Stimulated activated CD4-positive, alpha-beta T cell treated with anti-CD3 and anti-CD28 coated beads, Interleukin-4, amount 100 ng/mL, for 4 hours (primary cell): Measurements from ENCODE around the gene PIM2.
A peak's percentile ranks its signal among the peaks of the same experiment; 100 is the strongest.

Experiments used
- DNase-seq, 2 experiments: peaks; one replicate each; pipeline ENCODE4 v3.0.0-alpha.2; 2020

The PIM2 gene

DNA sequence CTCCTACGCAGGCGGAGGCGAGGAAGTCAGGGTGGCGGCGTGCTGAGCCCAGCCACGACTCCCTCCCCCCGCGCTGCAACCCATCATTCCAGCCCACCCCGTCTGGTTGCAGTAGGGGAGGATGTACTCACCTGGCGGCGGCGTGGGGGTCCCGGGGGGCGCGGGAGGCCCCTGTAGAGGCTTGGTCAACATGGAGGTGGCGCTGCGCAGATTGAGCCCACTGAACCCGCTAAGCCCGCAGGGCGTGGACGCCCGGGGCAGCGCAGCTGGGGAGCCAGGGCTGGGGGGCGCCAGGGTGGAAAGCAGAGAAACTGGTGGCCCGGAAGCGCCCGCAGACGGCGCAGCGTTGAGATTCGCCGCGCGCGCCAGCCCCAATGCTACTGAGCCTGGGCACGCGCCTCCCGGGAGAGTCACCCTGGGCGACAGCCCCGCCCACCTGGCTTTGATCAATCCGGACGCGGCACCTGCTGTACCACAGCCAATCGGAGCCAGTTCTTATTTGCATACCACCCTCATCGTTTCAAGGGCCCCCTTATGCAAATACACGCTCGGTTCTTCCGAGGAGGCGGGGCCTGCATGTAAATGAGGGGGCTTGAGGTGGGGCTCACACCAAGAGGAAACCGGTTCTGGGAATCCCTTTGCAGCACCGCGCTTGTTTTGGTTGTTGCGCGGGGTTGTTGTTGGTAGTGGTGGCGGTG lies at the start of gene PIM2:
PIM2 (minus strand) TSS at position 382 of the 698 bp plus-strand sequence; CDS start at position 192, 190 bp downstream.
- peak; percentile 82 to 93 for DNase-seq

GRCh38 chrX:48968377-48968776 lies 49.6 kb upstream of the PIM2 start:
- DNase-seq, result no peak

DNA sequence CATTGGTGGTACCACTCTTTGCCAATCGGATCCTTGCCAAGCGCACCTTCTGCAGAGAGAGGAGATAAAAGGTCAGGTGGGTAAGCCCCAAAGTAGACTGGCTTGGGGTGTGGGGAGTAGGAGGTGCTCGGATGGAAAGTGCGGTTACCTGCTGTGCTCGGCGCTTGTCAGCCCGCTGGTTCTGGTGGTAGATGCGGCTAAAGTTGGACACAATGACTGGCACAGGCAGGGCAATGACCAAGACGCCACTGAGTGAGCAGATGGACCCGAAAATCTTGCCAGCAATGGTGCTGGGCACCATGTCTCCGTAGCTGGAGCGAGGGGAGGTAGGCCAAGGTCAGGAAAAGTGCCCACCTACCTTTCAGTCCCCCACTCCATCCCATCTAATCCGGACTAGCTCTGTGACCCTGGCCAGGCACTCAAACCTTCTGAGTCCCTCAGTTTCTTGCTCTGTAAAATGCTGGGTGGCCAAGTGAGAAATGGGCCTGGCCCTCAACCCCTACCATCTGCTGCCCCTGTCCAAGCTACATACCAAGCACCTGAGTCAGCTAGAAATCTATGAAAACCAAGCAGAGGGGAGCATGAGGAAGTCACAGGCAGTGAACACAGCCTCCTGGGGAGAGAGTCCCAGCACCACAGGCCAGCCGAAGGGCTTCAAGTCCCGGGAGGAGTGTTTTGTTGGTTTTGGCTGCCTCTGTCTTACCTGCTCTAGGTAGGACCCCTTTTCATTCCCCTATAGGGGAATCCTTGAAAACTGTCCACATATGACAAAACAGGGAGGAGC lies 48.2 kb upstream of the PIM2 start:
- DNase-seq, result no peak

DNA sequence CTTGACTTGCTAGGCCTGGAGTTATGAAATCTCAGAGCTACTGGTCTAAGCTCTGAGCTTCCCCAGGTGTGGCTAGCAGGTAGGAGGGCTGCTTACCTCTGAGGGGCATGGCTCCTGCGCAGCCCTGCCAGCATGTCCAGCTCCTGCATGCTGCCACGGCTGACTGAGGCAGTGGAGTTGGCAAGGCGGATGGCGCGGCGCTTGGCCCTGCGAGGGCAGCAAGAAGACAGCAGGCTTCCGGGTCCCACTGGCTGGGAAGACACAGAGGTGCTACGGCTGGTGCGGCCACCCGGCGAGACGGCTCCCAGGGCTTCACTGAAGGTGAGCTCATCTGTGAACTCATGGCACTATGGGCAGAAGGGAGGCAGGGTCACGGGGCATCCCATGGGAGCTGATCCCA lies 47.1 kb upstream of the PIM2 start:
- no peak for DNase-seq

DNA sequence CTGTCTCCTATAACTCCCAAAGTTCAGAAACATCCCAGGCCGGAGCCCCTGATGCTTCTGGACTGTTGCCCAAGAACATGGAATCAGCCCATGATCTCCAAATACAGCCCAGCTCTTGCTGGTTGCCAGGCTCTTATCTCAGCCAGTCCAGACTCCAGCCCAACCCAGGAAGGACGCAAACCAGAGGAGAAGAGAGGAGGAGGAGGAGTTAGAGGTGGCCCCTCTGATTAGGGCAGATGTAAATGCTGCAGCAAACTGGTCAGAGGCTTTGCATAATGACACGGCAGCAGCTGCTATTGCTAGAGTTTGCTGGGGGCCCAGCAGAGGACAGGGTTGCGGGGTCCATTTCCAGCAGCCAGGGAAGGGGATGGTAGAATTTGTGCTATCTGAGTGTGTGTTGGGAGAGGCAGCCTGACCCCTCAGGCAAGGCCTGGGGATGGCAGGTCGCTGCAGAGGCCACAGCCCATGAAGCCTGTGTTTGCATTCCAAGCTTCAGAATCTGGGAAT lies 42.8 kb upstream of the PIM2 start:
- no peak for DNase-seq

- DNase-seq, result no peak
These were observed 41.5 kb upstream of the PIM2 start for GRCh38 chrX:48960291-48960690.

- DNase-seq, result no peak
These were observed 39.8 kb upstream of the PIM2 start for GRCh38 chrX:48958635-48959094.

GRCh38 chrX:48957827-48958634 lies 39.2 kb upstream of the PIM2 start:
- peak; percentile 82 to 93 for DNase-seq

DNA sequence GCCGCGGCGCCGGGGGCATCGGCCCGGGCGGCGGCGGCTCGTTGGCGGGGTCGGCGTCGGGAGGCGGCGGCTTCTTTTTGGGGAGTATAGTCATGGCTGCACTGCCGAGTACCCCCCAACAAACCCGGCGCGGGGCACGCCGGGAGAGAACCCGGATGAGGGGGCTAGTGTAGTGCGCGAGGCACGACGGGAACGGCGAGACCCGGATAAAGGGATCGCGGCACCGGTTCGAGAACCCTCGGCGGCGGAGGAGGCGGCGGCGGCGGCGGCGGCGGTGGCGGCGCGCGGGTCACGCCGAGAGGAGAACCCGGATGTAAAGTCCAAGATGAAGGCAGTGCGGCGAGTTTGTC lies 38.6 kb upstream of the PIM2 start, which contains the start of gene OTUD5:
OTUD5 (minus strand) TSS at position 131 of the 350 bp plus-strand sequence; CDS start at position 94, 37 bp downstream.
- DNase-seq, result peak; percentile 62 to 70

GRCh38 chrX:48956728-48957414 lies 38.0 kb upstream of the PIM2 start:
- DNase-seq, result peak; percentile 45 to 66

DNA sequence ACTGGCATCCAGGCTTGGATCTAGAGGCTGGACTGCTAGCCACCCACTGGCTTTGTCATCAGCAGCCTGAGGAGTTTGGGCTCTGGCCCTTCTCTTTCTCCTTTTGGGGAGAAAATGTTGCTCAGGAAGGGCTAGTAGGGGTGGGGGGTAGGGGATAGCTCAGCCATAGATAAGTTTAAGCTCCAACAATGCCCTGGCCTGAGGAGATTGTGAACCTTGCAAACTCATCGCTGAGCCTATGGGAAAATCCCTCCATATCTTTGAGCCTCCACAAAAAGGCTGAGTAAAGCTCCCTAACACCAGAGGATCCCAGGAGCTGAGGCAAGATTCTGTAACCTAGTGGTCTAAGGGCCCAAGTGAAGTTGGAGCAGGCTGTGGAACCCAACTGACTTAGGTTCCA lies 29.8 kb upstream of the PIM2 start:
- no peak for DNase-seq

DNA sequence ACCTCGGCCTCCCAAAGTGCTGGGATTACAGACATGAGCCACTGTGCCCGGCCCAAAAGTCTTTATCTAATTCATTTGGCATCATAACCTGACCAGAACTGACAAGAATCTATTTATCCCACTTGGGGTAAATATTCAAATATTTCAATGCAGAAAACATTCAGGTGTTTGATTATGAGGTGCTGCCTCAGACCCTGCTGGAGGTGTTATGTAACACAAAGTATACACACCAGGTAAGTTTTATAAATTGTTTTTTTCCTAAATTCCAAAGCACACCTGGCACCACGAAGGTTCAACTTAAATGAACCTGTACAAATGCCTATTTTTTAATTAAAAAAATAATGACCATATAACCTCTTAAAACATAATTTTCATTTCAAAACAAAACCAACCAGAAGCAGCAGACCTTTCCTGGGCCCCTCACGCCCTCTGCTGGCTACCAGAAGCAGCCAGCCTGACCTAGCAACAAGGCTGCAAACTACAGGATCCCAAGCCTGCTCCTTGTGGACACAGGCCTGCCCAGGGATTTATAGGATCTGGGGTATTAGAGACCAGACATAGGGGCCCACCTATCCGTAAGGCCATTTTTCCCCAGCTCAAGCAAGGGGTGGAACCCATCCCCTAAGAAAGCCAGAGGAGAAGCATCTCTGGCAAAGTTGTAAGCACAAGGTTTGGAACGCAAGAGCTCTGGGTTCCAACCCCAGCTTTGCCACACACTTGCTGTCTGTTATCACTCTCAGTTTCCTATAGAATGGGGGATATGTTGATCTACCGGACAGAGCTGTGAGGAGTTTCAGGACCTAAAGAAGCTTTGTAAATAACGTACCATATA lies 26.9 kb upstream of the PIM2 start:
- peak; percentile 31 to 35 for DNase-seq

- DNase-seq, result no peak
These were observed 24.1 kb upstream of the PIM2 start for GRCh38 chrX:48942895-48943294.

- no peak for DNase-seq
These were observed 21.7 kb upstream of the PIM2 start for GRCh38 chrX:48940404-48940955.

DNA sequence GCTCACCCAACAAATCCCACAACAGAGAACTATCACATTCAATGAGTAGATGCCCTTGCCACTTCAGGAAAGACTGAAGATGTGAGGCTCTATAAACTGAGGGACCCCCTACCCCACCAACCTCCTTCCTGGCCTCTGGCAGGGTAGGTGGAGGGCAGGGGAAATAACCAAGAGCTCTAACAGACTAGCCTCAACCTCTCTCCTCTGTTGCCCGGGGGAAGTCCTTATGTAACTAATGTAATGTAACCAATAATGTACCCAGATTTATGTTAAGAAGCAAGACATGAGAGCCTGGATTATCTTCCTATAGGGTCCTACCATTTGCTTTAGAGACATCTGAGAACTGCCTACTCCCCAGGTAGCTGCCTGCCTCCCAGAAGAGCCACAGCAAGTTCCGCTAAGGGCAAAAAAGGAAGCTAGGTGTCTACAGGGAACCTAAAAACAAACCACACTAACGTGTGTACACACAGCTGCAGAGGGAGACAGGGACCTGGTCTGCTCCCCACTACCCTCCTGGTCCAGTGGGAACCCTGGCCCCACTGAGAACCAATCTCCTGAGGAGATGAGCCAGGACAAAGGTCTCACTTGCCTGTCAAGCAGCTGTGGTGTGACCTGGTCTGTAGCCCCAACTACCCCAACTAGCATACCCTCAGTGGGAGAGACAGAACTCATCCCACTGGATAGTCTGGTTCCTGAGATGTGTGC lies 20.9 kb upstream of the PIM2 start:
- DNase-seq, result no peak

- peak; percentile 49 to 55 for DNase-seq
These were observed 20.0 kb upstream of the PIM2 start for GRCh38 chrX:48938721-48939425.

GRCh38 chrX:48937054-48937907 lies 18.5 kb upstream of the PIM2 start:
- peak; percentile 72 to 85 for DNase-seq

DNA sequence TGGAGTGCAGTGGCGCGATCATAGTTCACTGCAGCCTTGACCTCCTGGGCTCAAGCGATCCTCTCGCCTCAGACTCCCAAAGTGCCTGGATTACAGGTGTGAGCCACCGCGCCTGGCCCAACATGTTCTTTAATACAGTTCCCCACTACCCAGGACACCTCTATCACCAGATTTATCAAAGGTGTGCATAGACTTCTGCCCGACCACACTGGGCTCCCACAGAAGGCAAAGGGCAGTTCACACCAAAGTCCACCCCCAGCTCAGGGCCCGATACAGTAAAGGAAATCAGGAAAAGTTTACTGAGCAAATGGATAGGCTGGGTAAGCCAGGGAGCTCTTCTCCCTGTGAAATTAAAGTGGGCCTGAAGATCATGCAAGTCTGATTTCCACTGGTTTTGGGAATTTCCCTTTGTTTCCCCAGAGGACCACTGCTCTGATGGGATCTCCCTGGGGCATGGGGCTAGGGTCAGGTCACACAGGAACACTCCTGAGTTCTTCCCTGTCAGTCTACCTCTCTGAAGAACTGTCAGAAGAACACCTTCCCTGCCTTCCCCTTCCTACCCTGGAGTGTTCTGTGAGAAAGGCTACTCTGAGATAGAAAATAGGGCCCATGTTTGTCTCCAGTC lies 17.7 kb upstream of the PIM2 start:
- no peak for DNase-seq
